Endothelial cell of umbilical vein (primary cell): Measurements from ENCODE around the gene PLPPR3. TPM values are rescaled to one million over a fixed set of nuclear protein-coding genes. Genes with fewer than 3 reads are reported as not detected.

Source experiments
- BruUV-seq: library from RNA; stranded (reverse); fragments of 400-500 nt; replicated peaks from 2 replicates; lab custom pipeline; 2021; lab: Mats Ljungman, UMichigan
- CTCF ChIA-PET: fragments of 300-600, 350-600 bp; sonication (Branson Sonifier 250); formaldehyde crosslinking; loops from one replicate; lab custom pipeline; 2021; ENCODE audit warnings: antibody characterized with exemption, inconsistent platforms; lab: Charles Lee
- POLR2A ChIA-PET: fragments of 300-600, 350-600 bp; sonication (Branson Sonifier 250); formaldehyde crosslinking; loops from one replicate; lab custom pipeline; 2021; ENCODE audit warnings: antibody characterized with exemption, inconsistent platforms; lab: Charles Lee
- DNase-seq: peaks from one replicate; pipeline ENCODE4 v3.0.0-alpha.2; 2011; ENCODE audit warnings: low read depth, low spot score
- FAIRE-seq: peaks from 2 replicates; lab custom pipeline; 2011; peaks lifted over from hg19 to GRCh38; lab: Jason Lieb, UNC
- H2AFZ ChIP-seq: 2 replicates; pipeline ENCODE4 v1.6.0; 2012; ENCODE audit warnings: low read depth, low read length, control low read depth, inconsistent platforms
- H3K27ac ChIP-seq: 2 replicates; pipeline ENCODE4 v1.5.1; 2011; ENCODE audit warnings: low read depth, mild to moderate bottlenecking, control low read depth, low read length, moderate library complexity; ENCODE audit not compliant: insufficient read depth
- H3K27me3 ChIP-seq, 2 experiments: 2 replicates each; pipeline versions ENCODE4 v1.6.0 to v1.6.1; 2011; ENCODE audit warnings: low read length in 2 of 2, mixed read lengths in 1 of 2; ENCODE audit not compliant: control insufficient read depth in 2 of 2, insufficient read depth in 2 of 2
- H3K36me3 ChIP-seq, 2 experiments: 2 replicates in 1 of 2; 3 replicates in 1 of 2; pipeline ENCODE4 v1.5.1; 2011; ENCODE audit warnings: low read length in 2 of 2, mild to moderate bottlenecking in 1 of 2, moderate library complexity in 1 of 2; ENCODE audit not compliant: control insufficient read depth in 2 of 2, insufficient read depth in 2 of 2; ENCODE audit errors: extremely low read depth in 1 of 2
- H3K4me1 ChIP-seq: 3 replicates; pipeline ENCODE4 v1.5.1; 2011; ENCODE audit warnings: mild to moderate bottlenecking, low read length; ENCODE audit not compliant: control insufficient read depth, insufficient read depth; ENCODE audit errors: extremely low read depth
- H3K4me2 ChIP-seq: 2 replicates; pipeline ENCODE4 v1.6.1; 2011; ENCODE audit warnings: low read length, control low read depth, mixed read lengths; ENCODE audit not compliant: insufficient read depth
- H3K4me3 ChIP-seq, 3 experiments: fragments of 200-600 bp in 1 of 3; sonication (generic), shearing (Covaris generic) in 1 of 3; replicated peaks in 1 of 3; 2 replicates each; pipeline ENCODE4 v1.5.1; 2011 to 2016; ENCODE audit warnings: control low read depth in 3 of 3, low read length in 3 of 3, mild to moderate bottlenecking in 2 of 3, inconsistent platforms in 1 of 3, low read depth in 1 of 3, moderate library complexity in 1 of 3; ENCODE audit not compliant: insufficient read depth in 1 of 3
- H3K79me2 ChIP-seq: 2 replicates; pipeline ENCODE4 v1.6.0; 2012; ENCODE audit warnings: low read length, inconsistent platforms; ENCODE audit not compliant: control insufficient read depth, insufficient read depth
- H3K9ac ChIP-seq: replicated peaks from 2 replicates; pipeline ENCODE3; 2011; ENCODE audit warnings: low read length, control low read depth; ENCODE audit not compliant: insufficient read depth; ENCODE audit errors: extremely low read depth
- H3K9me1 ChIP-seq: replicated peaks from 3 replicates; pipeline ENCODE4 v1.6.0; 2011; ENCODE audit warnings: mild to moderate bottlenecking, low read length; ENCODE audit not compliant: control insufficient read depth, insufficient read depth; ENCODE audit errors: extremely low read depth
- H3K9me3 ChIP-seq: replicated peaks from 2 replicates; pipeline ENCODE4 v1.5.1; 2012; ENCODE audit warnings: low read length, inconsistent platforms; ENCODE audit not compliant: control insufficient read depth, insufficient read depth
- H4K20me1 ChIP-seq: replicated peaks from 2 replicates; pipeline ENCODE3; 2011; ENCODE audit warnings: mild to moderate bottlenecking, low read length; ENCODE audit not compliant: control insufficient read depth, insufficient read depth; ENCODE audit errors: extremely low read depth
- FOS ChIP-seq: IDR thresholded peaks from 2 replicates; pipeline ENCODE4 v1.6.1; 2011; ENCODE audit warnings: mild to moderate bottlenecking, low read length, moderate library complexity, borderline replicate concordance; ENCODE audit not compliant: insufficient read depth
- JUN ChIP-seq: IDR thresholded peaks from 2 replicates; pipeline ENCODE4 v1.6.1; 2011; ENCODE audit warnings: borderline replicate concordance, low read depth; ENCODE audit not compliant: insufficient read length, insufficient read depth
- MYC ChIP-seq: IDR thresholded peaks from one replicate; pipeline ENCODE4 v1.6.1; 2011; ENCODE audit warnings: mild to moderate bottlenecking, low read depth, low read length
- POLR2AphosphoS5 ChIP-seq: IDR thresholded peaks from 2 replicates; pipeline ENCODE4 v1.6.1; 2012; ENCODE audit warnings: low read depth, mild to moderate bottlenecking, control low read depth, low read length, moderate library complexity; ENCODE audit not compliant: insufficient read depth
- dilution Hi-C: fragments of 300-500 bp; cut with MboI; formaldehyde crosslinking; loops from one replicate; pipeline ENCODE4 v1.15.0; 2019; ENCODE audit warnings: low sequenced_read_pairs; ENCODE audit not compliant: extremely low pct_ligation_motif_present
- intact Hi-C: fragments of 100-400 bp; cut with micrococcal nuclease; formaldehyde crosslinking; loops from one replicate; pipeline ENCODE4 v1.10.0; 2022
- polyA plus RNA-seq, 4 experiments: library from polyadenylated mRNA; depleted of rRNA in 3 of 4; stranded (reverse) in 3 of 4; unstranded in 1 of 4; fragments of >200 nt; gene quantifications; 2 replicates each; pipeline versions ENCODE4 v1.2.1 to v1.2.3, GENCODE V29; 2011 to 2012; ENCODE audit warnings: missing spikeins in 1 of 4
- total RNA-seq: library from RNA; stranded (reverse); gene quantifications from 2 replicates; pipeline ENCODE4 v1.2.3, GENCODE V29; 2021
- TF ChIP-seq, protein P1 (sequence below), 2 donors: IDR thresholded peaks; 1 replicate in 1 of 2; 2 replicates in 1 of 2; pipeline ENCODE4 v1.5.1; 2011; ENCODE audit warnings: low read length in 2 of 2, mild to moderate bottlenecking in 2 of 2, moderate library complexity in 2 of 2, control low read depth in 1 of 2, inconsistent platforms in 1 of 2, low read depth in 1 of 2; ENCODE audit not compliant: insufficient read depth in 1 of 2; ENCODE audit errors: extremely low read depth in 1 of 2

PLPPR3 gene
- total and polyA plus RNA-seq, 2 donors (not counting 3 experiments of a cell fraction or from before 2014, with no cell fraction given): 1.1 to 1.2 TPM

DNA sequence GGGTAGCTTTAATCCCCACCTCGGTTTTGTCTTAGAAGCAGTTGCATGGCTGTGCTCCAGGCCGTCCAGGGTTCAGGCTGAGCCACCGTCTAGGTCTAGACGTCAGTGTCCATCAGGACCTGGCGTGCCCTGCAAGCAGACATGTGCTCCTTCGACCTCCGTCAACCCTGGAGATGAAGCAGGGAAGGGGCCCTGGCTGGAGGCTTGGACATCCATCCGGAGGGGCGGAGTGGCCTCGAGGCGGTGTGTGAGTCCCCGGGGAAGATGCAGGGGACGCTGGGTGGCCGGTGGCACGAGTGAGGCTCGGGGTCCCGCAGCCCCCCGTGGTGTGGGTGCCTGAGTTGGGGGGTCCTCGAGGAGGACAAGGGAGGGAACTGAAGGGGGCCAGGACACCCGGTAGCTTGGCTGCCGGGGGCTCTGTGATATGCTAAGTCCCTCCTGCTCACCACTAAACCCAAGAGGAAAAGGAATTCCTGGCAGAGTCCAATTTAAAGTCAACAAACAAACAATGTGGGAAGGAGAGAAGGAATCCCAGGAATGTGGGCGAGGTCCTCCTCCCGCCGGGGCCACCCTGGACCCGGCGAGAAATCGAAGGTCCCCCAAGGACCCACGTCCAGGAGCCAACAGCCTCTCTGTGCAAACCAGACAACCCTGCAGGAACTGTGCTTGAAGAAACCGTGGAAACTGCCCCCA is 39.4 kb downstream of the PLPPR3 start:
- Histone ChIP-seq H3K4me1 (peaks cover 32% of the 10 kb centered on the region), H3K27ac (peak overlapping the region; percentile 94), H3K36me3 (no peaks in the 10 kb centered on the region), H3K4me2 (peak overlapping the region; percentile 58), H3K79me2 (peaks cover 13% of the 10 kb centered on the region), H2AFZ (peak overlapping the region; percentile 2), H3K9me3 (no peaks in the 10 kb centered on the region), H3K9me1 (no peaks in the 10 kb centered on the region), H3K27me3 (no peaks in the 10 kb centered on the region), H3K4me3 (peak overlapping the region in 2 of 3 experiments; percentile 7 to 20), H3K9ac (peak overlapping the region; percentile 87), H4K20me1 (no peaks in the 10 kb centered on the region)
- FAIRE-seq: peak; percentile 62
- ChIA-PET POLR2A (no interaction called here), CTCF (no interaction called here)
- intact Hi-C loops (loop anchor here (1.0 kb wide), 3 partner anchors 8 to 20 kb away; no protein-coding TSS in a partner anchor), dilution Hi-C loops (no loop called here)
- TF ChIP-seq FOS (no peak), POLR2AphosphoS5 (peak; percentile 70)
- peak; percentile 66 for DNase-seq
- TSS peak; percentile 68 for BruUV-seq

DNA sequence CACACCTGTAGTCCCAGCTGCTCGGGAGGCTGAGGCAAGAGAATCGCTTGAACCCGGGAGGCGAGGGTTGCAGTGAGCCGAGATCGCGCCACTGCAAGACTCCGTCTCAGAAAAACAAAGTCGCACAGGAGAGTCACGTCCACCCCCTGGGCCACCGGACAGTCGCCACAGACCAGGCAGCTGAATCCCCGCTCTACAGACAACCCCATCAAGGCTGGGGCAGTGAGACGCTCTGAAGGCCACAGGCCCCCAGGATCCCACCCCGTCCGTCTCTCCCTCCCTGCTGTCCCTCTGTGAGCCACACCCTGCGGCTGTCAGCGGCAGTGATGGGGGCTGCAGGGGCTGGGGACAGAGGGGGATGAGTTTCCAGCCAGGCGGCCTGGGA is 40.0 kb downstream of the PLPPR3 start:
- Histone ChIP-seq H3K9ac (peak overlapping the region; percentile 87), H3K4me1 (peaks cover 32% of the 10 kb centered on the region), H3K4me2 (peak overlapping the region; percentile 58), H4K20me1 (no peaks in the 10 kb centered on the region), H2AFZ (no peak overlapping the region), H3K9me1 (no peaks in the 10 kb centered on the region), H3K27ac (peak overlapping the region; percentile 94), H3K36me3 (no peaks in the 10 kb centered on the region), H3K79me2 (peaks cover 13% of the 10 kb centered on the region), H3K9me3 (no peaks in the 10 kb centered on the region), H3K4me3 (peak overlapping the region in 2 of 3 experiments; percentile 7 to 20), H3K27me3 (no peaks in the 10 kb centered on the region)
- FAIRE-seq: no peak
- intact Hi-C loops: loop anchor here (1.0 kb wide), 3 partner anchors 9 to 21 kb away; no protein-coding TSS in a partner anchor
- no peak for DNase-seq
- POLR2A ChIA-PET: interaction anchor here (0.7 kb wide), 1 partner anchor 202 kb away, joined by 3 read pairs; the partner anchor contains the start of gene WDR18
- dilution Hi-C loops: no loop called here
- BruUV-seq: no TSS peak
- TF ChIP-seq, protein P1, sequence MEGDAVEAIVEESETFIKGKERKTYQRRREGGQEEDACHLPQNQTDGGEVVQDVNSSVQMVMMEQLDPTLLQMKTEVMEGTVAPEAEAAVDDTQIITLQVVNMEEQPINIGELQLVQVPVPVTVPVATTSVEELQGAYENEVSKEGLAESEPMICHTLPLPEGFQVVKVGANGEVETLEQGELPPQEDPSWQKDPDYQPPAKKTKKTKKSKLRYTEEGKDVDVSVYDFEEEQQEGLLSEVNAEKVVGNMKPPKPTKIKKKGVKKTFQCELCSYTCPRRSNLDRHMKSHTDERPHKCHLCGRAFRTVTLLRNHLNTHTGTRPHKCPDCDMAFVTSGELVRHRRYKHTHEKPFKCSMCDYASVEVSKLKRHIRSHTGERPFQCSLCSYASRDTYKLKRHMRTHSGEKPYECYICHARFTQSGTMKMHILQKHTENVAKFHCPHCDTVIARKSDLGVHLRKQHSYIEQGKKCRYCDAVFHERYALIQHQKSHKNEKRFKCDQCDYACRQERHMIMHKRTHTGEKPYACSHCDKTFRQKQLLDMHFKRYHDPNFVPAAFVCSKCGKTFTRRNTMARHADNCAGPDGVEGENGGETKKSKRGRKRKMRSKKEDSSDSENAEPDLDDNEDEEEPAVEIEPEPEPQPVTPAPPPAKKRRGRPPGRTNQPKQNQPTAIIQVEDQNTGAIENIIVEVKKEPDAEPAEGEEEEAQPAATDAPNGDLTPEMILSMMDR (IDR thresholded peaks at IDR 0.05; ENCODE audit: extremely low read depth in 1 of 2, insufficient read depth in 1 of 2, low read depth in 1 of 2, low read length in 2 of 2): no peak
- TF ChIP-seq JUN (no peak), POLR2AphosphoS5 (no peak), FOS (no peak), MYC (no peak)
- CTCF ChIA-PET: no interaction called here
